Measurements from ENCODE around the gene PGR.

DNA sequence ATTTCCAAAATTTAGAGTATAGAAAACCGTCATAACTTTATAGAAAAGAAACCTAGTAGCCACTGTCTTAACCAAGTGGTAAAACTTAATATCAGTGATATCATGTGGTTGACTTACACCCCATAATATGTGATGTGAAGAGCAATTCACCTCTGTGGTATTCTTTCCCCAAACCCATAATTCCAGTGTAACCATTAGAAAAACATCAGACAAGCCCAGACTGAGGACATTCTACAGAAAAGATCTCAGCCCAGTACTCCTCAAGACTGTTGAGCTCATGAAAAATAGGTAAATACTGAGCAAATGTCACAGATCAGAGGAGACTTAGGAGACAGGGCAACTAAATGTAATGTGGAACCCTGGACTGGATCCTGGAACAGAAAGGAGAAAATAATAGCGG is 134.6 kb downstream of the PGR start:
- TF ChIP-seq POLR2A (IDR thresholded peaks at IDR 0.05), result no peak
- TF ChIP-seq, protein P1, sequence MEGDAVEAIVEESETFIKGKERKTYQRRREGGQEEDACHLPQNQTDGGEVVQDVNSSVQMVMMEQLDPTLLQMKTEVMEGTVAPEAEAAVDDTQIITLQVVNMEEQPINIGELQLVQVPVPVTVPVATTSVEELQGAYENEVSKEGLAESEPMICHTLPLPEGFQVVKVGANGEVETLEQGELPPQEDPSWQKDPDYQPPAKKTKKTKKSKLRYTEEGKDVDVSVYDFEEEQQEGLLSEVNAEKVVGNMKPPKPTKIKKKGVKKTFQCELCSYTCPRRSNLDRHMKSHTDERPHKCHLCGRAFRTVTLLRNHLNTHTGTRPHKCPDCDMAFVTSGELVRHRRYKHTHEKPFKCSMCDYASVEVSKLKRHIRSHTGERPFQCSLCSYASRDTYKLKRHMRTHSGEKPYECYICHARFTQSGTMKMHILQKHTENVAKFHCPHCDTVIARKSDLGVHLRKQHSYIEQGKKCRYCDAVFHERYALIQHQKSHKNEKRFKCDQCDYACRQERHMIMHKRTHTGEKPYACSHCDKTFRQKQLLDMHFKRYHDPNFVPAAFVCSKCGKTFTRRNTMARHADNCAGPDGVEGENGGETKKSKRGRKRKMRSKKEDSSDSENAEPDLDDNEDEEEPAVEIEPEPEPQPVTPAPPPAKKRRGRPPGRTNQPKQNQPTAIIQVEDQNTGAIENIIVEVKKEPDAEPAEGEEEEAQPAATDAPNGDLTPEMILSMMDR (IDR thresholded peaks at IDR 0.05), result no peak
